Effector memory CD4-positive, alpha-beta T cell (primary cell): Measurements from ENCODE around the gene VWA8.

ENCODE experiments used
- DNase-seq, 3 donors: peaks; one replicate each; pipeline ENCODE4 v3.0.0-alpha.2; 2020
- H3K27ac ChIP-seq: 2 replicates; pipeline ENCODE4 v1.7.0; 2013; ENCODE audit warnings: mild to moderate bottlenecking, low read length, moderate library complexity; ENCODE audit not compliant: insufficient read depth, poor library complexity, severe bottlenecking
- H3K27me3 ChIP-seq: replicated peaks from 2 replicates; pipeline ENCODE4 v1.7.0; 2013; ENCODE audit warnings: mild to moderate bottlenecking, low read length; ENCODE audit not compliant: insufficient read depth, control insufficient read depth, poor library complexity, severe bottlenecking
- H3K36me3 ChIP-seq: 2 replicates; pipeline ENCODE4 v1.7.0; 2013; ENCODE audit warnings: mild to moderate bottlenecking, low read length, moderate library complexity; ENCODE audit not compliant: control insufficient read depth, insufficient read depth
- H3K4me1 ChIP-seq: 2 replicates; pipeline ENCODE4 v1.7.0; 2013; ENCODE audit warnings: low read length, mild to moderate bottlenecking; ENCODE audit not compliant: control insufficient read depth, insufficient read depth, poor library complexity, severe bottlenecking
- H3K4me3 ChIP-seq: 2 replicates; pipeline ENCODE4 v1.7.0; 2013; ENCODE audit warnings: low read length, low read depth, mild to moderate bottlenecking; ENCODE audit not compliant: insufficient read depth, poor library complexity, severe bottlenecking
- H3K9me3 ChIP-seq: 2 replicates; pipeline ENCODE4 v1.7.0; 2013; ENCODE audit warnings: mild to moderate bottlenecking, low read length, moderate library complexity; ENCODE audit not compliant: control insufficient read depth
- total RNA-seq, 3 donors: gene quantifications; one replicate each; lab custom pipeline; 2026; lab: John Stamatoyannopoulos, UW

The VWA8 gene
- 60.2 to 68.5 (median 63.5) reads per million in 3 donors for total RNA-seq

- H3K4me1 ChIP-seq = peaks cover 9% of the 10 kb centered on the region
- peak within 1 kb of the TSS; percentile 78 for H3K27ac ChIP-seq
- H3K27me3 ChIP-seq = no peaks in the 10 kb centered on the region
- peak within 1 kb of the TSS; percentile 70 for H3K4me3 ChIP-seq
- H3K9me3 ChIP-seq = no peaks in the 10 kb centered on the region
- H3K36me3 ChIP-seq = no peaks in the 10 kb centered on the region
- DNase-seq = peak; percentile 62 to 67 (median 66)
Observed at GRCh38 chr13:41960637-41961465, at the start of gene VWA8. Gene VWA8 (minus strand): TSS chr13:41961109. CDS start chr13:41961015, 94 bp downstream.

DNA sequence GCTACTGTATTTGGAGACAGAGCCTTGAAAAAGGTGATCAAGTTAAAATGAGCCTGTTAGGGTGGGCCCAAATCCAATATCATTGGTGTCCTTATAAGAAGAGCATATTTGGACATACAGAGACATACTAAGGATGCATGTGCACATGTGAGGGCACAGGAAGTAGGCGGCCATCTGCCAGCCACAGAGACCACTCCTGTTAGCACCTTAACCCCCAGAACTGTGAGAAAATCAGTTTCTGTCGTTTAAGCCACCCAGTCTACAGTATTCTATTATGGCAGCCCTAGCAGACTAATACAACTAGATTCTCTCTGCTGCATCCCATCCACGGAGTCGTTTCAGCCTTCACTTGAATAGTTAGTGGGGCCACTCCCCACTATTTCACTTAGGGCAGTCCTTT is 48.1 kb upstream of the VWA8 start:
- H3K4me3 ChIP-seq = no peak overlapping the region

DNA sequence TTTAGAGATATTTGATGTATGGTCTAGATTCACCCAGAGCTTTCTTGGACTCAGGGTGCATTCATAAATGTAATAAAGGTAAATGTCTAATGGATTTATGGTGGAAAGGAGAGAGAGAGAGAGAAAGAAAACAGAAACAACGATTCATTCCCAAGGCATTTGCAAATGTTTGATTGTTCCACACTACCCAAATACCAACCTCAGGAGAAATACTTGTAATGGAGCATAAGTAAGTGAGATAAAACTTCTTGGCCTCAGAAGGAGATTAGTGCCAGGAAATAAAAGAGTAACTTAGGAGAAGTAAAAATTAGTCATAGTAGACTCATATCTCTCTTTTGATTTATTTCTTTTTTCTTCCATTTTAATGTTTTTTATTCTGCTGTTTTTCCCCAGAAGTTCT is 46.9 kb upstream of the VWA8 start:
- Histone ChIP-seq H3K27ac (no peak overlapping the region), H3K4me3 (no peak overlapping the region), H3K27me3 (no peaks in the 10 kb centered on the region), H3K4me1 (no peaks in the 10 kb centered on the region), H3K9me3 (no peaks in the 10 kb centered on the region), H3K36me3 (no peaks in the 10 kb centered on the region)
- DNase-seq = no peak

More for the DNA sequence above, 48.1 kb upstream of the VWA8 start:
- H3K36me3 ChIP-seq = no peaks in the 10 kb centered on the region
- H3K27me3 ChIP-seq = no peaks in the 10 kb centered on the region
- no peak overlapping the region for H3K27ac ChIP-seq
- H3K4me1 ChIP-seq = no peaks in the 10 kb centered on the region
- H3K9me3 ChIP-seq = no peaks in the 10 kb centered on the region
- DNase-seq = no peak

GRCh38 chr13:42002066-42002465 is 41.2 kb upstream of the VWA8 start:
- H3K27ac ChIP-seq = no peak overlapping the region
- H3K9me3 ChIP-seq = no peaks in the 10 kb centered on the region
- no peaks in the 10 kb centered on the region for H3K36me3 ChIP-seq
- no peak overlapping the region for H3K4me3 ChIP-seq
- no peak for DNase-seq
- H3K27me3 ChIP-seq = no peaks in the 10 kb centered on the region
- no peaks in the 10 kb centered on the region for H3K4me1 ChIP-seq

DNA sequence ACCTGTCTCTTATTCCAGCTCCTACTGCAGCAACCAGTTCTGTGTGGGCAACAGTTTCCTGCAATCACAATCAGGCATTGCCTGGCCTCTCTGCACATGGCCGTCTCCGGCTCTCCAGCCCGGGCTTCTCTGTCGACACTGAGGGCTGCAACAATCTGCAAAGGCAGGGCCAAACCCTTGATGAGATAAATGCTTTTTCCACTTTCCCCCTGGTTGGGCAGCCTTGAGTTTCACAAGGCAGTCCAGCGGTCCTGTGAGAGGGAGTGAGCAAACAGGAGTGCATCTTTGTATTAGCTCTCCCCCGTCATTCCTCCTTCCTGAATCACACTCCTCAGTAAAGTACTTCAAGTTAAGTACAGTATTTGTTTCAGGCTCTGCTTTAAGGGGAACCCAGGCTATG is 40.7 kb upstream of the VWA8 start:
- Histone ChIP-seq H3K4me1 (no peaks in the 10 kb centered on the region), H3K27me3 (no peaks in the 10 kb centered on the region), H3K4me3 (no peak overlapping the region), H3K27ac (no peak overlapping the region), H3K36me3 (no peaks in the 10 kb centered on the region), H3K9me3 (no peaks in the 10 kb centered on the region)
- DNase-seq = no peak

DNA sequence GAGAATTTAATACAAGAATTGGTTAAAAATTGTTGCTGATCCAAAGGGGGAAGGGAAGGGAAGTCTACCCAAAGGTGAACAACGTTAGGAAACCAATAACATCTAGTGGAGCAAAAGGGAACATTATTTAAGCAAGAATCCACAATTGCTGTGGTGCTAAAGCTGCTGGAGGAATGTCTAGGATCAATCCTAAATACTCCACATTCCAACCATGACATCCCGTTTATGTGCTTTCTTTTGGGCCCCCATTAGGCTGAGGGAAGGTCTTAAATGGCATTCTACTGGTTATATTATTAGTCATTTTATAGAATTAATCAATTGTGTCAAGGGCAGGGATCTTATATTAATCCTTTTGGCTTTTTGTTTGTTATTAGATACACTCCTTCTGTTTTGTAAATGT is 39.9 kb upstream of the VWA8 start:
- Histone ChIP-seq H3K4me3 (no peak overlapping the region), H3K27me3 (no peaks in the 10 kb centered on the region), H3K27ac (no peak overlapping the region), H3K4me1 (no peaks in the 10 kb centered on the region), H3K36me3 (no peaks in the 10 kb centered on the region), H3K9me3 (no peaks in the 10 kb centered on the region)
- DNase-seq = no peak

DNA sequence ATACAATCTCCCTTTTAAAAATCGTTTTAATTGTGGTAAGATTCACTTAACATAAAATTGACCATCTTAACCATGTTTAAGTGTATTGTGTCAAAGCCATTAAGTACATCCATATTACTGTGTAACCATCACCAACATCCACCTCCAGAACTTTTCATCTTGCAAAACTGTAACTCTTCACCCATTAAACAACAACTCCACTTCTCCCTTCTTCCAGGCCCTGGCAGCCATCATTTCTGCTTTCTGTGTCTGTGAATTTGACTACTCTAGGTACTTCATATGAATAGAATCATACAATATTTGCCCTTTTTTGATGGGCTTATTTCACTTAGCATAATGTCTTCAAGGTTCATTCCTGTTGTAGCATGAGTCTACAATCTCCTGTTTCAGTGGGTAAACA is 36.5 kb upstream of the VWA8 start:
- DNase-seq = no peak
- no peaks in the 10 kb centered on the region for H3K36me3 ChIP-seq
- H3K27ac ChIP-seq = no peak overlapping the region
- H3K9me3 ChIP-seq = no peaks in the 10 kb centered on the region
- H3K4me3 ChIP-seq = no peak overlapping the region
- H3K4me1 ChIP-seq = no peaks in the 10 kb centered on the region
- no peaks in the 10 kb centered on the region for H3K27me3 ChIP-seq

DNA sequence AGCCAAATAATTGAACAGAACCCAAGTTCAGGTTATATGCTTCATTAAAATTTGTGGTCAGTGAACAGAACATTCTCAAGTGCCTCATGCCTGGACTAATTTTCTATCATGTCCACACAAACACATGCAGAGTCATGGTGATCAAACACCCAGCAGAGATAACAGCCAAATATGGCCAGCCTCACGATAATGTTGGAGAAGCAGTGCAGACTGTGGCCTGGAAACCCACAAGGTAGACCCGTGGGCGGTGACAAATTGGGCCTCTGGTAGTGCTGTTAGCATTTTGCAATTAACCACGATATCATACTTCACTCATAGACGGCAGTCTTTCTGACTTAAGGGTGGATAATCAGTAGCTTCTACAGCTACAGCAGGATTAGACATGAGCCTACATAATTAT is 35.0 kb upstream of the VWA8 start:
- no peak for DNase-seq
- H3K27ac ChIP-seq = no peak overlapping the region
- no peaks in the 10 kb centered on the region for H3K4me1 ChIP-seq
- H3K36me3 ChIP-seq = no peaks in the 10 kb centered on the region
- no peaks in the 10 kb centered on the region for H3K27me3 ChIP-seq
- no peaks in the 10 kb centered on the region for H3K9me3 ChIP-seq
- H3K4me3 ChIP-seq = no peak overlapping the region

DNA sequence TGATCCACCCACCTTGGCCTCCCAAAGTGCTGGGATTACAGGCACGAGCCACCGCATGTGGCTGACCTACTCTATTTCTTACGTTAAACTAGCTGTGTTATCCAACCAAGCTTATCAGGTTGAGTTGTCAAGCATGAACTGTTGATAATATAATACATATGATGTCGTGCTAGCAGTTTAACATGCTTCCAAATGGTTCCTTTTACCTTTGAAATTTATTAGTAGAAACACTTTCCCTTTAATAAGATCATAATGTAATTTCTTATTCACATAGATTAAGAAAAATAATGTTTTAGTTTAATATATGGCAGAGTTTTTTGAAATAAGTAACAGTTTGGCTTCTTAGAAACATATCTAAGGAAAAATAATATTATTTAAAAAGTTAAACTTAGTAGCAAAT is 34.4 kb upstream of the VWA8 start:
- H3K4me1 ChIP-seq = no peaks in the 10 kb centered on the region
- no peaks in the 10 kb centered on the region for H3K27me3 ChIP-seq
- no peaks in the 10 kb centered on the region for H3K9me3 ChIP-seq
- no peak overlapping the region for H3K4me3 ChIP-seq
- no peaks in the 10 kb centered on the region for H3K36me3 ChIP-seq
- H3K27ac ChIP-seq = no peak overlapping the region
- no peak for DNase-seq

DNA sequence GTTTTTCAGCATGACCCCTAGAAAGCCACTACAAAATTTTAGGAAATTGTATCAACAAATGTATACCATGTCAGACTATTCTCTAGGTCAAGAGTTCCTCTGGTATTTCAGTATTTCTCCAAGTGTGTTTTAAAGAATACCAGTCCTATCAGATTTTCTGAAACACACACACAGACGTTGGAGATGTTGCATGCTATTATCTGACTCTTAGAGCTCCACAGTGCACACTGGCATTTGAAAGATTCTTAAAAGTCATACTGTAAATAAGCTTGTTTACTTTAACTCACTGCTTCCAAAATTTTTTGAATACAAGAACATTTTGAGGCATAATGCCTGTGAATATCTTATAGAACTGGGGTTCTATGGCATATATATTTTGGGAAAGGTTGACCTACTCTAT is 33.8 kb upstream of the VWA8 start:
- Histone ChIP-seq H3K27ac (no peak overlapping the region), H3K36me3 (no peaks in the 10 kb centered on the region), H3K4me3 (no peak overlapping the region), H3K27me3 (no peaks in the 10 kb centered on the region), H3K4me1 (no peaks in the 10 kb centered on the region), H3K9me3 (no peaks in the 10 kb centered on the region)
- DNase-seq = no peak
